Measurements from ENCODE around the gene MEOX1.
"Not testable (repeated sequence)": the region's sequence is repeated elsewhere in the genome, so short reads cannot be mapped to it uniquely, and the experiment has no call there.

MEOX1 gene

GRCh38 chr17:43609613-43610385, 51.9 kb downstream of the MEOX1 start:
- no peak overlapping the region for H3K4me3 ChIP-seq (ENCODE audit: low read length)
- no peak for TF ChIP-seq ZNF274 (IDR thresholded peaks at IDR 0.05; ENCODE audit: low read depth, low read length)

- TF ChIP-seq ZNF274 (IDR thresholded peaks at IDR 0.05; ENCODE audit: low read depth, low read length), result no peak
- H3K4me3 ChIP-seq (ENCODE audit: low read length), result no peak overlapping the region
Observed at GRCh38 chr17:43608313-43608712, 53.4 kb downstream of the MEOX1 start.

- no peak overlapping the region for H3K4me3 ChIP-seq (ENCODE audit: low read length)
- no peak for TF ChIP-seq ZNF274 (IDR thresholded peaks at IDR 0.05; ENCODE audit: low read depth, low read length)
Observed at GRCh38 chr17:43604549-43604948, 57.2 kb downstream of the MEOX1 start.

GRCh38 chr17:43603321-43603720, 58.4 kb downstream of the MEOX1 start:
- no peak for TF ChIP-seq ZNF274 (IDR thresholded peaks at IDR 0.05; ENCODE audit: low read depth, low read length)

GRCh38 chr17:43602556-43602955, 59.2 kb downstream of the MEOX1 start:
- H3K4me3 ChIP-seq (ENCODE audit: low read length), result not testable (repeated sequence)

More at GRCh38 chr17:43603321-43603720, 58.4 kb downstream of the MEOX1 start:
- no peak overlapping the region for H3K4me3 ChIP-seq (ENCODE audit: low read length)

GRCh38 chr17:43601280-43602039, 60.3 kb downstream of the MEOX1 start:
- TF ChIP-seq ZNF274 (IDR thresholded peaks at IDR 0.05; ENCODE audit: low read depth, low read length), result no peak

GRCh38 chr17:43599835-43600234, 61.9 kb downstream of the MEOX1 start:
- no peak for TF ChIP-seq ZNF274 (IDR thresholded peaks at IDR 0.05; ENCODE audit: low read depth, low read length)
- no peak overlapping the region for H3K4me3 ChIP-seq (ENCODE audit: low read length)

More at GRCh38 chr17:43601280-43602039, 60.3 kb downstream of the MEOX1 start:
- H3K4me3 ChIP-seq (ENCODE audit: low read length), result no peak overlapping the region

- no peak for TF ChIP-seq ZNF274 (IDR thresholded peaks at IDR 0.05; ENCODE audit: low read depth, low read length)
- no peak overlapping the region for H3K4me3 ChIP-seq (ENCODE audit: low read length)
Observed at GRCh38 chr17:43599046-43599395, 62.7 kb downstream of the MEOX1 start.

GRCh38 chr17:43598357-43599045, 63.2 kb downstream of the MEOX1 start:
- TF ChIP-seq ZNF274 (IDR thresholded peaks at IDR 0.05; ENCODE audit: low read depth, low read length), result no peak
- H3K4me3 ChIP-seq (ENCODE audit: low read length), result no peak overlapping the region

- TF ChIP-seq ZNF274 (IDR thresholded peaks at IDR 0.05; ENCODE audit: low read depth, low read length), result no peak
- no peak overlapping the region for H3K4me3 ChIP-seq (ENCODE audit: low read length)
Observed at GRCh38 chr17:43597624-43598356, 63.9 kb downstream of the MEOX1 start.

GRCh38 chr17:43595466-43595865, 66.3 kb downstream of the MEOX1 start:
- TF ChIP-seq ZNF274 (IDR thresholded peaks at IDR 0.05; ENCODE audit: low read depth, low read length), result no peak
- no peak overlapping the region for H3K4me3 ChIP-seq (ENCODE audit: low read length)

- no peak for TF ChIP-seq ZNF274 (IDR thresholded peaks at IDR 0.05; ENCODE audit: low read depth, low read length)
- H3K4me3 ChIP-seq (ENCODE audit: low read length), result no peak overlapping the region
Observed at GRCh38 chr17:43591779-43592562, 69.8 kb downstream of the MEOX1 start.

- no peak overlapping the region for H3K4me3 ChIP-seq (ENCODE audit: low read length)
- TF ChIP-seq ZNF274 (IDR thresholded peaks at IDR 0.05; ENCODE audit: low read depth, low read length), result no peak
Observed at GRCh38 chr17:43591001-43591400, 70.7 kb downstream of the MEOX1 start.
